ENCODE data around the gene CMKLR1.

Gene CMKLR1

DNA sequence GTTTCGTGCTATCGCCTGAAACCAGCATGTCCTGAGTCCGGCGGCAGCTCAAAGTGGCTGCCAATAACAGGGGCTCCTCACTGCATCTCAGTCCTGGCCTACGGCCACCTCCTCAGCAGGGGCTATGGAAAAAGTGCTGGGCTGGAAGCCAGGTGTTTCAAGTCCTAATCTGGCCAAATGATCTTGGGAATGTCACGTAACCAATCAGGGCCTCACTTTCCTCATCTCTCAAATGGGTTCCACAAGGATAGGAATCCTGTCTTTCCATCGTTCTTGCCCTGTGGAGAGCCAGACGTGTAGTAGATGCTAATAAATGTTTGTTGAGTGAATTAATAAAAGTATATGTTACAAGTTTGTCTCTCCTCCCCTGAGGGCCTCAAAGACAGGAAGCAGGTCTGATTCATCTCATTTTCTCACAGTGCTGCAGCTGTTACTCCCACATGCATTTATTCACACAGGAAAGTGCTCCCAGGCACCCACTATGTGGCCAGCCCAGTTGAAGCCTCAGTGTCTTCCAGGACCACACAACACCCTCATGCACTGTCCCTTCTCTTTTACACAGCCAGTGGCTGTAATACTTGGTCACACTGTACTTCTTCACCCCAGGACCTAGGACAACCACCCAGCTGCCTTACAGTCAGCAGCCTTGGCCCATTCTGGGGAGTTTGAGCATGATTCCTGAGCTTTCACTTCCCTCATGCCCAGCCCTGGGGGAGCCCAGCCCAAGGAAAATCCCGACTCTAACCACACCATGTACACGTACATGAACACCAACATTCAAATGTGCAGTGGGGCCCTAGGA lies 5.0 kb downstream of the CMKLR1 start:
- no peak for DNase-seq

DNA sequence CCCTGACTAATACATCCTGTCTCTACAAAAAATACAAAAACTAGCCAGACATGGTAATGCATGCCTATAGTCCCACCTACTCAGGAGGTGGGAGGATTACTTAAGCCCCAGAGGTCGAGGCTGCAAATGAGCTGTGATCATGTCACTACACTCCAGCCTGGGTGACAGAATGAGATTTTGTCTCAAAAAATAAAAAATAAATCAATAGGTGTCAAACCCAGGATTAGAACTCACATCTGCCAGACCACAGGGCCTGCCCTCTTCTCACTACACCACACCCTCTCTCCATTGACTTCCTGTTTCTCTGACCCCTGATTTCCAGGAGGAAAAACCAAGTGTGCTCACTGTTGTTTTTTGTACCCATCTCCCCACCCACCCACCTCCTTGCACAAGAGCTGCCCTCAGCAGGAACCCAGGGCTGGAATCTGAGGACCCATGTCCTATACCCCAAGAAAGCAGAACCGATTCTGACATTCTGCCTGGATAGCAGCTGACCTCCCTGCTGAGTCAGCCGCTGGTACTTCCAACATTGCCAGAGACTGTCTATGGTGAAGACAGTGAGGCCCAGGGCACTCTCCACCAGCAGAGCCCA lies 6.2 kb downstream of the CMKLR1 start:
- DNase-seq = no peak

DNA sequence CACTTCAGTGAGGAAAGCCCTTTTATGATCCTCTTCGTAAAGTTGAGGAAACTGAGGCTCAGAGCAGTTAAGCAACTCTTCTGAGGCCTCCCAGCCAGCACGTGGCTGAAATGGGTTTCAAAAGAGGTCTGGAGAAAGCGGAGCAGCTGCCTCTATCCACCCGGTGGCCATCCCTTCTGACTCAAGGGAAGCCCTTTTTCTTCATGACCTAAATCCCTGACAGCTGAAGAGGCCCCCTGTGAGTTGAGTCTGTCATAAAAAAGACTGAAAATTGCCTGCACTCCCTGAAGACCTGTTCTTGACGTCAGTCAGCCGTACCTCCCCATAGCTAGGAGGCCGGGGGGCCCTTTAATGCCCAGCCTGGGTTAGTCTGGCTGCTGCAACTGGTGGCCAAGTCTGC lies 10.7 kb downstream of the CMKLR1 start:
- DNase-seq = no peak

DNA sequence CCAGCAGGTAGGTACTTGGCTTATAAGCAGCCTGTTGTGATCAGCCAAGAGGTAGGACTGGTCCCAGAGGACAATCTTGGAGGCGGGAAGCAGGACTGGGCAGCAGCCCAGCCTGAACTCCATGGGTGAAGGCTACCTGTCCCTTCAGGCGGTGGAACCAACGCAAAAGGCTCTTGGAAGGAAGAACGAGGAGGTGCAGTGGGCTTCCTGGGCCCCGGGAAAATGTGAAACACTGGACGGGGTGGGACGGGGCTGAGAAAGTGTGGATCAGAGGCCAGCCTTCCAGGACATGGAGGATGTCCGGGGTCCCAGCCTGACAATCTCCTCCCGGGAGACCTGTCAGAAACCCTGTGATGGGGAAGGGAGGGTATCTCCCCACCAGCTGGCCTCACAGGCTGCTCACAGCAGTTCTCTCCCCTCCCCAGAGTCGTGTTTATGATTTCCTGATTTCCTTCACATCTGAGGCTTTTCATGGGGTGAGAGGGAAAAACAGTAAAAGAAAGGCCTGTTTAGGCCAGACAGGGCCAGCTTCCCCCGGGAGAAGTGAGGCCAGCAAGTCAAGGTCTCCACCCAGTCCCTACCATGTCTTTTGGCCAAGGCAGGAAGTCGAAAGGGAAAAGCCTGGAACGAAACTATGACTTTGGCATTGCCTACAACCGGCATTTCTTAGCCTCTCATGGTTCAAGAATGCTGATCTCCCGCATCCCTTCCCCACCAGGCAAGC lies 11.3 kb downstream of the CMKLR1 start:
- no peak for DNase-seq

DNA sequence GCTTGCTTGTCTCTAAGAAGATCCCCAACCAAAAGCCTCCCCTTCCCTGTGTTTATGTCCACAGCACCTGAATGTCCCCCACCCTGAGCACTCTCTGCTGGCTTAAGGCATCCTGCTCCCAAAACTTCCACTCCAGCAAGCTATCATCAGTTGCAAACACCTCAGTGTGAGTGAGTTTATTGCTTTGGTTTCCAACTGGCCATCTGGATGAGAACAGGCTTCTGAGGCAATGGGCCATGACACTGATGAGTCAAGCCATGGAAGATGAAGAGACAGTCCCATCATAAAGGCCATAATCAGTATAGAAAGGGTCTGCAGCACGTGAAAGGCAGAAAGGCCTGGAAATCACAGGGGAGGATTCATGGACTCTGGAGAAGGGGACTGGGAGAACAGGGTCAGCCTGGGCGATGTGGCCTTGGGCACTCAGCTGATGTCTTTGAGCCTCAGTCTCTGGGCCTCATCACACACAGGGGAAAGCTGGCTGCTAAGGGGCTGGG lies 12.8 kb downstream of the CMKLR1 start:
- no peak for DNase-seq

DNA sequence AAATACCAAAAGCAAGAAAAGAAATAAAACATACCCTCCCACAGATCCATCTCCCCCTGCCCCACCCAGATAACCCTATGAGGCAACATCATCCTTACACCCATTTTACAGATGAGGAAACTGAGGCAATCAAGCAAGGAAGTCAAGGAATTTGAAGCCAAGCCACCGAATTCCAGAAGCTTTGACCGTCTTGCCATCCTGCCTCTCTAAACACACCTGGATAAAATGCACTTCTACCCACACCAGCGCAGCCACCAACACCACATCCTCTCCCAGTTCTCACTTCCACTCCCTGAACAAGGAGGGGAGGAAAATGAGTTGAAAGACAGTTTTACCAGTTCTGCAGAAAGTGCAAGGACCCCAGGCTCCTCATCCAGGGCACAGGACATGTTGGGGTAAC lies 13.6 kb downstream of the CMKLR1 start:
- DNase-seq = no peak

DNA sequence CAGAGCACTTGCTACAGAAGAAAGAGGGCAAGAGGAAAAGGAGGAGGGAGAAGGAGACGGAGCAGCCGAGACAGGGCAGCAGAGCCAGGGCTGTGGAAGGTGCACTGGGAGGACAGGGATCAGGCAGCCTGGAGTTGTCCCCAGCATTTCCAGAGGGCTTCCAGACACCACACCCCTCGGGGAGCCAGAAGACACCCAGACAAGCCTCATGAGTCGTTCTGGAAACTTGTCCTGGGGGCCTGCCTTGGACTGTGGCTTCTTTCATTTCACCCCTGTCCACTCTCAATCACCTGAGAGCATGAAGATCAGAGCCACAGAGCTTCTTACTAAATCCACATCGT lies 14.1 kb downstream of the CMKLR1 start:
- DNase-seq = no peak

DNA sequence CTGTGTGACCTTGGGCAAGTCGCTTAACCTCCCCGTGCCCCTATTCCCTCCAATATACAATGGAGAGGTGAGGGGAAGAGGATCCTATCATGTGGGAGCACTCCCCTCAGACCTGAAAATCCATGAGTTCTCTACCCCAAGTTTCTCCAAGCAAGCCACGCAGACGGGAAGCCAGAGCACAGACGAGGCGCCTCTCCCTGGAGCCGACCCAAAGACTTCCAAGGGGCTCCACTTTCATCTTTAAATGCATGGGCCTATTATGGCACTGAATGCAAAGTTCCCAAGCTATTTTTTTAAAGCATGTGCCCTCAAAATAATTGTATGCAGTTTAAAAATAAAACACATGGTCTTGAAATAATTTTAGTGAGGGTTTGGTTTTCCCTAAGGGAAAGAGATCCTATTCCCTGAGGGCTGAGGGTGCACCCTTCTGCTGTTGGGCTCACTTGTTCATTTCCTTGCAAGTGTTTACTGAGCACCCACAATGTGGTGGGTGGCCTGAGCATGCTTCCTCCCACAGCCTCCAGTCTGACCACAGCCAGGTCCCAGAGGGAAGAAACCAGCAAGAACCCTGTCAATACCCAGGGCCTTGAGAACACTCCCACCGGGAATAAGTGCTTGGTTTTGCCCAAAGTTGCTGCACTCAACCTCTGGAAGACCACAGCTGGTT lies 14.6 kb downstream of the CMKLR1 start:
- DNase-seq = no peak

DNA sequence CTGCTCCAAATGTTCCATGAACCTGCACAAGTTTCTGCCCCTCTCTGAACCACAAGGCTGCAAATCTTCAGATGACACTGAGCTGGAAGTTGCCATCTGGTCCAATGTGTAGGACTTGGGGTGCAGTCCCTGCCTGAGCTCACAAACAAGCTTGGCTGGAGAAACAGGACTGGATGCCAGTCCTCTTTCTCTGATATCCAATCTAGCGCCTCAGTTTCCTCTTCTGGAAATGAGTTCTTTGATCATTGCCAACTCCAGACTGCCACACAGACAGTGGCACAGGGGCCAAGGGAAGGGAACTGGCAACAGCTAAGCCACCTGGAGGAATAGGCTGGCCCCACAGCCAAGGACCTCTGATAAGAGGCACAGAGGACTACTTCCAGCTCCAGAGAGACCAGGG lies 15.5 kb downstream of the CMKLR1 start:
- no peak for DNase-seq

DNA sequence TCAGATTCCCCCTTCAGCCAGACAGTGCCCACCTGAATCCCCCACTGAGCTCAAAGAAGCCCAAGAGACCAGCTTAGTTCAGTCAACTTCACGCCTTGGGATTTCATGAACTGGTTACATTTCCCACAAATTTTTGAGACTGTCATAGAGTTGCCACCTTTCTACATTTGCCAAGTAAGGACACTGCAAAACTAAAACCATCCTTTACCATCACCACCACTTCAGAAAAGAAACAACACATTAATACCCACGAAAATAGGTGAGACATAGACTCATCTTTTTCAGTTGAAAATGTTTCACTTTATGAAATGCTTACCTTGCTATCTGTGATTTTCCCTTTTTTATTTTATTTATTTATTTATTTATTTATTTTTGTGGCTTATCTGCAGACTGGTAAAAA lies 16.1 kb downstream of the CMKLR1 start:
- DNase-seq = no peak

DNA sequence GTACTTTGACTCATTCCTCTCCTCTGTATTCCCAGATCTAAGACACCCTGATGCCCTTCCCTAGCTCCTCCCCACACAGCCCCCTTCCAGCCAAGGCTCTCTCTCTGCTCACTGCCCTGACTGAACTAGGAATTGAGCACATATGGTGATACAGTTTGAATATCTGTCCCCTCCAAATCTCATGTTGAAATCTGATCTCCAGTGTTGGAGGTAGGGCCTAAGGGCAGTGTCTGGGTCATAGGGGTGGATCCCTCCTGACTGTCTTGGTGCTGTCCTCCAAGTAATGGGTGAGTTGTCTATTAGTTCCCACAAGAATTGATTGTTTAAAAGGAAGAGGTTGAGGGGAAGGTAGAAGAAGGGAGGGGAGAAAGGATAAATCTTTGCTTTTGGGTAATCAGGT lies 17.4 kb downstream of the CMKLR1 start:
- DNase-seq = no peak

DNA sequence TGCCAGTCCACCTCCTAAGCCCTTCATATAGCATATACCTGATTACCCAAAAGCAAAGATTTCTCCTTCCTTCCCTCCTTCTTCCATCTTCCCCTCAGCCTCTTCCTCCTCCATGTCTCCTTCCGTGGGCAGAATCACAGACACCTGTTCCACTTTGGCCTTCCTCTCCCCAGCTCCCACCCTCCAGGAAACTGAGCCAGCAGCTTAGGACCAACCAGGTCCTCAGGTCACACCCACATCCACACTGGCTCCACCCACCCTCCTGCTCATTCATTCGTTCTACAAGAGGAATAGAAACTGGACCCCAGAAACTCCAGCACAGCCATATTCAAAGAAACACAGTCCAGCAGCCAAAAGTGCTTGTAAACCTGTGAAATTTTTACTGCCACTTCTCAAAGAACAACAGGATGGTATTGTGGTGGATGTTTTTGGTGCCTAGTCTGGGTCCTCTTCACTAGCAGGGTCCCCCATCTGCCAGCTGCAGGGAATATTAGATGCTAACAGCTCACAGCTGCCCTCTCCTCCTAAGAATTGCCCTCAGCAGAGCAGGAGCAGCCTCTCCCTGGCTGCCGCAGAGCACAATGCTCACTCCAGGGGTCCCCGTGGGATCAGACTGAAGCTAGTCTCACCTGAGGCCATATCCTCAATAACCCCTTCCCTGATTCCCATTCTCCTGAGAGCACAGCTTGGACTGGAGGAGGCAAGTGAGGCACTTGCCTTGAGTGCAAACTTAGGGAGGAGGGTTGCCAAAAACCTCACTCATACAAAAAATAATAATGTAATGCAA lies 18.4 kb downstream of the CMKLR1 start:
- no peak for DNase-seq

DNA sequence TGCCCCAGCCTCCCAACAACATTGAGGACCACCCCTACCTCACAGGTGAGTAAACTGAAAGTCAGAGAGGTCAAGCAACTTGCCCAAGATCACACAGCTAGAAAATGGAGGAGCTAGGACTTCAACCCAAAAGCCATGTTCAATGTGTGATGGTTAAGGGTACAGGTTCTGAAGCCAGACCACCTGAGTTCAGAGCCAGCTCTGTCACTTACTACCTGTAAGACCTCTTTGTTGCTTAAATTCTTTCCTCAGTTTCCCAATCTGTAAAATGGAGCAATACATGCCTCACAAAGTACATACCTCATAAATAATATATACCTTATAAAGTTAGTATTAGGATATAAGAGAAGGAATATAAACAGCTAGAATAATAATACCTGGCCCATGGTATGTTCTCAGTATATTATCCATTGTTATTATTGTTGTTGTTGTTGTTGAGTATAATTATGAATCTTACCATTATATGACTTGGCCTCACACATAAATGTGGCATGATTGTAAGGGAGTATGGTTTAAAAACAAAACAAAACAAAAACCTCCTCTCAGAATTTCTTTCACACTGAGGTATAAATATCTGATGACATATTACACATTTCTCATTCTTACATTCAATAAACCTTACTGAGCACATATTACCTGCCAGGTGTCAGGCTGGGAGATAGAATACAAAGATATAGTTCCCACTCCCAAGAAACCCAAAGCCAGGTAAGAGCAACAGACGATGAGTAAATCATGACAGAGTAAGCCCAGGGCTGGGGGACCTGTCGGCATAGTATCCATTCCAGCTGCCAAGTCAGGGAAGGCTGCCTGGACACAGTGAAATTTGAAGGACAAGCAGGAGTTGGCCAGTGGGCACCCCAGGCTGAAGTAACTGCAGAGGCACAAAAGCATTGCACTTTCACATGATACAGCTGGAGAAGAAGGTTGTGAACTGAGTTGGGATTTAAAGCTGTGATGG lies 19.6 kb downstream of the CMKLR1 start:
- no peak for DNase-seq

DNA sequence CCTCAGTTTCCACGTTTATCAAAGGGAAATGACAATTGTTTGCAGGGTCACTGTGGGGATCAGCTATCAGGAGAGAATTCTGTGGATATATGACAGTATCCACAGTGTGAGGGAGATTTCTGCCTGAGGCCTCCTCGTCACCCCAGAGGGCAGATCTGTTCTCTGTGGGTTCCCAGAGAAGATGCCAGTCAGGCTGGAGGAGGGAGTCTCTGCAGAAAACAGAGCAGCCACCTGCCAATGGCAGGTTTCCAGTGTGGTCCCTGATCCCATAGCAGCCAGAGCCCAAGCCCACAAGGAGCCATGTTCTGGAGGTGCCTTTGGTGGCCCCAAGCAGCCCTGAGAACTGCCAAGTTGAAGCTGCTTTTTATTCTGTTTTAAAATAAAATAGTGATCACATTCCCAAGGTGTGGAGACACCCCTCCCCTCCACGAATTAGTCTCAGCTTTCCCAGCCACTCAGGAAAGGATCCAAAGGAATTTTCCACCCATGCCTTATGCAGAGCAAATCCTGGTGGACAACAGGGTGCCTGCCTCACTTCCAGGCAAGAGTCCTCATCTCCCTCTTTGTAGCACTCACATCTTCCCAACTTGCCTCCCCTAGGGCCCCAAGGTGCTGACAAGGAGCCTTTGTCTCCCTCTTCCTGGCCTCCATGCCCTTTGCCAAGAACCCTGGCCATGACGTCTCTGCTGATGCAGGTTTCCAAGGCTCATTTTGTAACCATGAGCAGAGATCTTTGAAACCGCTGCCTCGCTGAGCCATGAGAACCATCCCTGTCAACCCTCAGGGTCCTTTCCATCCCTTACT lies 20.4 kb downstream of the CMKLR1 start:
- no peak for DNase-seq

DNA sequence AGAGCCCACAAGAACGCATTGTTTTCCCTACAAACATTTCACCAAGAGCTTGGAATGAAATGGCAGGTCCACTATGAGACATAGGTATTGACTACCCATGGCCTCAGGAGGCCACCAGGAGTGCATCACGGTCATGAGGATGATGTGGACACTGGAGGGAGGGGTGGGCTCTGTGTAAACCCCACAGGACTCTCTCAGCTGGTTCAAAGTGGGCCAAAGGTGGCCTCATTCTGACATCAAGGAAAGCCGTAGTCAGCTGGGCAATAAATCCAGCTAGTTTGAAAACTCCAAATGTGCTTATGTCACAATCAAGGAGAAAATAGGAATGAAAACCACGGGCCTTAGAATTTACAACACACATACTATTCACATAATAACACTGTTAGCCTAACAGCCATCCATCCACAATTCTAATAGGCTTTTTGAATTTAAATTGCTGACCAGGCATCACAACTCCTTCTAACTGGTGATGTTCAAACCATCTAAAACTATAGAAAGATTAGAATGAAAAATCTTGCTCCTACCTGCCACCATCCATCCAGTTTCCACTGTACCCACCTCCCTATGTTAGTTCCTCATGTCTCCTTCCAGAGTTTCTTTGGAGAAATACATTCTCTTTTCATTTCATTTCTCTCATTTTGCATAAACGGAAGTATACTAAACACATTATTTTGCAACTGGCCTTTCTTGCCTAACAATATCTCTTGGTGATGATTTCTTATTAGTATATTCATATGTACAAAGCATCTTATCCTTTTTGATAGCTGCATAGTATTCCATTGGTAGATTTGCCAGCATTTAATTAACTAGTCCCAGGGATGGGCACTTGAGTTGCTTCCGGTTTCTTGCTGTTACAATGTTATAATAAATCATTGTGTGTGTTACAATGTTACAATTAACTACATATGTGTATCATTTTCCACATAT lies 21.5 kb downstream of the CMKLR1 start:
- DNase-seq = no peak

DNA sequence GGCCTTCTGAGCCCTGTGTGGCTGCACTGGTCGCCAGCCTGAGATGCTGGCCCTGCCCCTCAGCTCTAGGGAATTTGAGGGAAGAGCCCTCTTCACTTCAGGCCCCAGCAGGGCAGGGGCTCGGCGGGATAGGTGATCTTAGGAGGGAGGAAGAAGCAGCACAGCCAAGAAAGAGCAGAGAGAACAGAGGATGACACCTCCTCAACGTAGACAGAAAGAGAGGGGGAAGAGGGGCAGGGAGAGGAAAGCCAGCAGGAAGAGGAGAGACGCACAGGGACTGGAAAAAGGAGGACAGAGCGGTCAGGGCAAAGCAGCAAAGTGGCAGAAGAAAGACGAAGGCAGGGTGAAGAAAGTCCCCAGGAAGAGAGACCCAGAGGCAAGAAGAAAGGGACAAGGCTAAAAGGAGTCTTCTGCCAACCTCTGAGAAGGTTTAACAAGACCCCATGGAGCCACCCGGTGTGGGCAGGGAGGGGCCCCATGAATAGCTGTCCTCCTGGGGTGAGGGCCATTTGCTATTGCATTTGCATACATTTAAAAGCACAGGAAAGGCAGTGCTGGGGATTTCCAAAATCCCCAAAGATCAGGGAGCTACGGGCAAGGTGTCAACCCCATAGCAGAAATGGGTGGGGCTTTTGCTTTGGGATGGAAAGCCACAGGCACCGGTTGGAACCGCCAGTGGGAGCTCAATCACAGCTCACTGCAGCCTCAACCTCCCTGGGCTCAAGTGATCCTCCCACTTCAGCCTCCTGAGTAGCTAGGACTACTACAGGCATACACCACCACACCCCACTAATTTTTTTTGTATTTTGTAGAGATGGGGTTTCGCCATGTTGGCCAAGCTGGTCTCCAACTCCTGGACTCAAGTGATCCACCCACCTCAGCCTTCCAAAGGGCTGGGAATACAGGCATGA lies 22.7 kb downstream of the CMKLR1 start:
- no peak for DNase-seq

DNA sequence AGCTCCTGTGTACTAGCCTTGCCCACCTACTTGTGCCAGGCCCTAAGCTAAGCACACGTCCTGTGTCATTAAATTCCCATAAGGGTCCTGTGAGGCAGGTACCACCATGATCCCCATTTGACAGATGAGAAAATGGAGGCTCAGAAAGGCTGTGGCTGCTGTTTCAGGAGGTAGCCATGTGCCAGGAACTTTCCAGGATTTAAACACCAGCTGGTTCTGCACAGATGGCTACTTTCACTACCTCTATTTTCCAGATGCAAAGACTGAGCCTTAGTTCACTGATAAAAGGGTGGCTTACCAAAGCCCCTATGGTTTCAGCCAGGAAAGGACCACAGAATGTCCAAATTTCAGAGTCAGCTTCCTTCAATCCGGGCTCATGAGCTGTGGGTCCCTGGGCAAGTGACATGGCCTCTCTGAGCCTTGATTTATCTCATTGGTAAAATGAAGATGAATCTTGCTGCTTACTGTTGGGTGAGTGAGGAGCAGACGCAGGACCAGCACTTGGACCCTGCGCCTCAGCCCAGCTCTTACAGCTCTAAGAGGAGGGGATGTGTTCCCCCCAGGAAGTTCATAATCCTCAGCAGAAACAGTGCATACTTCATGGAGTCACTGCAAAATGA lies 23.5 kb downstream of the CMKLR1 start:
- DNase-seq = no peak
